Activated T-cell treated with anti-CD3 and anti-CD28 coated beads, Interleukin-2, amount 50 U/mL, for 24 hours (primary cell): Measurements from ENCODE around the gene CMTM6.
A peak's percentile ranks its signal among the peaks of the same experiment; 100 is the strongest.
"Not testable (repeated sequence)": the region's sequence is repeated elsewhere in the genome, so short reads cannot be mapped to it uniquely, and the experiment has no call there.

Experiments
- DNase-seq: peaks from one replicate; pipeline ENCODE4 v3.0.0-alpha.2; 2020
- H3K27ac Mint-ChIP-seq: 2 replicates; pipeline ENCODE4 v1.8.0; 2020; ENCODE audit warnings: mild to moderate bottlenecking, mixed read lengths
- H3K27me3 Mint-ChIP-seq: 2 replicates; pipeline ENCODE4 v1.8.0; 2020; ENCODE audit warnings: mixed read lengths
- H3K36me3 Mint-ChIP-seq: 2 replicates; pipeline ENCODE4 v1.8.0; 2020; ENCODE audit warnings: low read depth, mixed read lengths
- H3K4me1 Mint-ChIP-seq: 2 replicates; pipeline ENCODE4 v1.8.0; 2020; ENCODE audit warnings: low read depth, mixed read lengths
- H3K4me3 Mint-ChIP-seq: 2 replicates; pipeline ENCODE4 v1.8.0; 2020; ENCODE audit warnings: mild to moderate bottlenecking, moderate library complexity, mixed read lengths
- H3K9me3 Mint-ChIP-seq: 2 replicates; pipeline ENCODE4 v1.8.0; 2020; ENCODE audit warnings: mixed read lengths

Gene CMTM6

GRCh38 chr3:32450992-32451659 is 51.5 kb downstream of the CMTM6 start:
- peaks cover 84% of the 10 kb centered on the region for H3K36me3 Mint-ChIP-seq
- H3K4me3 Mint-ChIP-seq: no peak overlapping the region
- H3K27me3 Mint-ChIP-seq: no peaks in the 10 kb centered on the region
- no peaks in the 10 kb centered on the region for H3K9me3 Mint-ChIP-seq
- H3K27ac Mint-ChIP-seq: peak overlapping the region; percentile 44
- no peak for DNase-seq
- H3K4me1 Mint-ChIP-seq: peaks cover 55% of the 10 kb centered on the region

GRCh38 chr3:32450426-32450825 is 52.2 kb downstream of the CMTM6 start:
- peaks cover 51% of the 10 kb centered on the region for H3K4me1 Mint-ChIP-seq
- H3K27ac Mint-ChIP-seq: peak overlapping the region; percentile 44
- no peaks in the 10 kb centered on the region for H3K27me3 Mint-ChIP-seq
- H3K36me3 Mint-ChIP-seq: peaks cover 84% of the 10 kb centered on the region
- H3K4me3 Mint-ChIP-seq: no peak overlapping the region
- no peaks in the 10 kb centered on the region for H3K9me3 Mint-ChIP-seq
- no peak for DNase-seq

- no peaks in the 10 kb centered on the region for H3K27me3 Mint-ChIP-seq
- peak; percentile 6 for DNase-seq
- H3K9me3 Mint-ChIP-seq: no peaks in the 10 kb centered on the region
- no peak overlapping the region for H3K4me3 Mint-ChIP-seq
- peaks cover 82% of the 10 kb centered on the region for H3K36me3 Mint-ChIP-seq
- no peak overlapping the region for H3K27ac Mint-ChIP-seq
- peaks cover 48% of the 10 kb centered on the region for H3K4me1 Mint-ChIP-seq
These were observed 53.0 kb downstream of the CMTM6 start for GRCh38 chr3:32449691-32450090.

GRCh38 chr3:32448686-32449474 is 53.8 kb downstream of the CMTM6 start:
- Mint-ChIP-seq H3K27me3 (no peaks in the 10 kb centered on the region), H3K27ac (peak overlapping the region; percentile 68), H3K9me3 (no peaks in the 10 kb centered on the region), H3K4me3 (no peak overlapping the region), H3K4me1 (peaks cover 48% of the 10 kb centered on the region), H3K36me3 (peaks cover 82% of the 10 kb centered on the region)
- peak; percentile 14 for DNase-seq

GRCh38 chr3:32447865-32448400 is 54.7 kb downstream of the CMTM6 start:
- Mint-ChIP-seq H3K27me3 (no peaks in the 10 kb centered on the region), H3K36me3 (peaks cover 81% of the 10 kb centered on the region), H3K9me3 (peaks cover 3% of the 10 kb centered on the region), H3K27ac (peak overlapping the region; percentile 68), H3K4me1 (peaks cover 52% of the 10 kb centered on the region), H3K4me3 (no peak overlapping the region)
- DNase-seq: no peak

GRCh38 chr3:32443478-32443877 is 59.2 kb downstream of the CMTM6 start:
- H3K36me3 Mint-ChIP-seq: peaks cover 61% of the 10 kb centered on the region
- H3K27ac Mint-ChIP-seq: peak overlapping the region; percentile 88
- no peaks in the 10 kb centered on the region for H3K27me3 Mint-ChIP-seq
- peak overlapping the region; percentile 8 for H3K4me3 Mint-ChIP-seq
- peaks cover 3% of the 10 kb centered on the region for H3K9me3 Mint-ChIP-seq
- peaks cover 84% of the 10 kb centered on the region for H3K4me1 Mint-ChIP-seq
- no peak for DNase-seq

GRCh38 chr3:32442766-32443165 is 59.9 kb downstream of the CMTM6 start:
- no peak for DNase-seq
- Mint-ChIP-seq H3K4me3 (no peak overlapping the region), H3K36me3 (peaks cover 55% of the 10 kb centered on the region), H3K27ac (peak overlapping the region; percentile 88), H3K4me1 (peaks cover 84% of the 10 kb centered on the region), H3K27me3 (no peaks in the 10 kb centered on the region), H3K9me3 (peaks cover 3% of the 10 kb centered on the region)

- Mint-ChIP-seq H3K36me3 (peaks cover 38% of the 10 kb centered on the region), H3K4me3 (no peak overlapping the region), H3K4me1 (peaks cover 84% of the 10 kb centered on the region), H3K27me3 (no peaks in the 10 kb centered on the region), H3K27ac (peak overlapping the region; percentile 24), H3K9me3 (peaks cover 3% of the 10 kb centered on the region)
- DNase-seq: no peak
These were observed 61.9 kb downstream of the CMTM6 start for GRCh38 chr3:32440611-32441350.

GRCh38 chr3:32439421-32439820 is 63.2 kb downstream of the CMTM6 start:
- Mint-ChIP-seq H3K4me3 (peak overlapping the region; percentile 46), H3K27ac (peak overlapping the region; percentile 92), H3K36me3 (peaks cover 29% of the 10 kb centered on the region), H3K4me1 (peaks cover 93% of the 10 kb centered on the region)
- H3K9me3 Mint-ChIP-seq, H3K27me3 Mint-ChIP-seq, DNase-seq: not testable (repeated sequence)

- Mint-ChIP-seq H3K27ac (peak overlapping the region; percentile 92), H3K4me3 (peak overlapping the region; percentile 46), H3K9me3 (peaks cover 3% of the 10 kb centered on the region), H3K27me3 (no peaks in the 10 kb centered on the region), H3K36me3 (peaks cover 25% of the 10 kb centered on the region), H3K4me1 (peaks cover 89% of the 10 kb centered on the region)
- DNase-seq: no peak
These were observed 63.9 kb downstream of the CMTM6 start for GRCh38 chr3:32438596-32439344.

- H3K4me1 Mint-ChIP-seq: peaks cover 89% of the 10 kb centered on the region
These were observed 64.8 kb downstream of the CMTM6 start for GRCh38 chr3:32437896-32438295.

GRCh38 chr3:32436816-32437189 is 65.8 kb downstream of the CMTM6 start:
- H3K36me3 Mint-ChIP-seq: peaks cover 10% of the 10 kb centered on the region
- no peaks in the 10 kb centered on the region for H3K9me3 Mint-ChIP-seq
- H3K27ac Mint-ChIP-seq: peak overlapping the region; percentile 92
- no peaks in the 10 kb centered on the region for H3K27me3 Mint-ChIP-seq
- peaks cover 92% of the 10 kb centered on the region for H3K4me1 Mint-ChIP-seq
- no peak overlapping the region for H3K4me3 Mint-ChIP-seq
- no peak for DNase-seq

More at GRCh38 chr3:32437896-32438295, 64.8 kb downstream of the CMTM6 start:
- no peak for DNase-seq
- H3K27me3 Mint-ChIP-seq: no peaks in the 10 kb centered on the region
- peak overlapping the region; percentile 25 for H3K4me3 Mint-ChIP-seq
- H3K27ac Mint-ChIP-seq: peak overlapping the region; percentile 92
- peaks cover 19% of the 10 kb centered on the region for H3K36me3 Mint-ChIP-seq
- H3K9me3 Mint-ChIP-seq: no peaks in the 10 kb centered on the region

- H3K4me1 Mint-ChIP-seq: peaks cover 92% of the 10 kb centered on the region
- H3K4me3 Mint-ChIP-seq: no peak overlapping the region
- H3K36me3 Mint-ChIP-seq: peaks cover 7% of the 10 kb centered on the region
- no peaks in the 10 kb centered on the region for H3K27me3 Mint-ChIP-seq
- no peak for DNase-seq
- no peaks in the 10 kb centered on the region for H3K9me3 Mint-ChIP-seq
- H3K27ac Mint-ChIP-seq: peak overlapping the region; percentile 92
These were observed 66.5 kb downstream of the CMTM6 start for GRCh38 chr3:32435911-32436815.
